Measurements from ENCODE around the gene LRP6. TPM values are rescaled to one million over a fixed set of nuclear protein-coding genes. Genes with fewer than 3 reads are reported as not detected.
"Not testable (repeated sequence)": the region's sequence is repeated elsewhere in the genome, so short reads cannot be mapped to it uniquely, and the experiment has no call there.

The LRP6 gene
- total RNA-seq, 1 donor from 2014 or later, result 70.0 TPM

DNA sequence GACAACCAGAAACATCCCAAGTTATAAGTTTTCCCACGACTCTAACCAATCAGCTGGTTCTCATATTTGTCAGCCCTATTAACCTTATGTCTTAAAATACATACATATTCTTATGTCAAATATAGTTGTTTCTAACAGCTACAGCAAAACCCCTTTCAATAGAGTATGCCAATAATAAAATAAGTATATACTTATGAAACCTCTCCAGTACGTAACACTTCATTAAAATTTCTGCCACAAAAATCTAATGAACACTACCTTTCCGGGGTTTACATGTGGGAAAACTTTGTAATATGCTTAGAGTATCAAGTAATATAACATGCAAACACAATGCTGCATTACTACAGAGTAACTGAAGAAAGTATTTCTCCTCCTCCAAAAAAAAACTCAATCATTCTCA, 1.8 kb downstream of the LRP6 start:
- H3K9me3 ChIP-seq, result no peaks in the 10 kb centered on the region
- H3K27ac ChIP-seq, result peak overlapping the region in 1 of 2 donors; percentile 99
- H3K27me3 ChIP-seq, result no peaks in the 10 kb centered on the region
- H3K36me3 ChIP-seq, result no peaks in the 10 kb centered on the region
- peak overlapping the region; percentile 63 to 87 for H3K4me3 ChIP-seq
- no peak for TF ChIP-seq CTCF (IDR thresholded peaks at IDR 0.05)
- H3K4me1 ChIP-seq, result peaks cover 0 to 4% of the 10 kb centered on the region in 2 donors
- DNase-seq (ENCODE audit: low spot score in 2 of 2), result no peak
- intact Hi-C loops (cut with DNase I), result loop anchor here (5.0 kb wide), 5 partner anchors 67 to 452 kb away; partner anchors contain the start of genes CDKN1B, CREBL2 and DUSP16

DNA sequence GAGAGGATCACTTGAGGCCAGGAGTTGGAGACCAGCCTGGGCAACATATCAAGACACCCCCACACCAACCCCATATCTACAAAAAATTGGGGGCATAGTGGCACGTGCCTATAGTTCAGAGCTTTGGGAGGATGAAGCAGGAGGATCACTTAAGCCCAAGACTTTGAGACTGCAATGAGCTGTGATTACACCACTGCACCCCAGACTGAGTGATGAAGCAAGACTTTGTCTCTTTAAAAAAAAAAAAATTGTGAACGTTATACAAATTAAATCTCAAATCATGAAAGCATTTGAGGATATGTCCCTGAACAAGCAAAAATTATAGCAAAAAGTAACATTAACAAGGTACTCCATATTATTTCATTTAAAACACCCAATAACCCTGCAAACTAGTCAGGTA, 2.9 kb downstream of the LRP6 start:
- Histone ChIP-seq H3K27me3 (no peaks in the 10 kb centered on the region), H3K27ac (no peak overlapping the region), H3K36me3 (no peaks in the 10 kb centered on the region), H3K4me1 (peaks cover 0 to 4% of the 10 kb centered on the region in 2 donors), H3K9me3 (no peaks in the 10 kb centered on the region), H3K4me3 (peak overlapping the region in 1 of 2 donors; percentile 87)
- no peak for DNase-seq (ENCODE audit: low spot score in 2 of 2)
- TF ChIP-seq CTCF (IDR thresholded peaks at IDR 0.05), result no peak
- intact Hi-C loops (cut with DNase I), result no loop called here

- DNase-seq (ENCODE audit: low spot score in 2 of 2); H3K9me3 ChIP-seq; intact Hi-C loops (cut with DNase I); H3K4me3 ChIP-seq; H3K36me3 ChIP-seq; H3K4me1 ChIP-seq; H3K27me3 ChIP-seq; H3K27ac ChIP-seq: not testable (repeated sequence)
Observed at GRCh38 chr12:12256291-12256757, 10.5 kb downstream of the LRP6 start.

- Histone ChIP-seq H3K4me3 (no peak overlapping the region), H3K27ac (no peak overlapping the region), H3K27me3 (no peaks in the 10 kb centered on the region), H3K9me3 (no peaks in the 10 kb centered on the region), H3K4me1 (peaks cover 0 to 8% of the 10 kb centered on the region in 2 donors), H3K36me3 (no peaks in the 10 kb centered on the region)
- no peak for TF ChIP-seq CTCF (IDR thresholded peaks at IDR 0.05)
- DNase-seq (ENCODE audit: low spot score in 2 of 2), result no peak
- intact Hi-C loops (cut with DNase I), result no loop called here
Observed at GRCh38 chr12:12254553-12254952, 12.3 kb downstream of the LRP6 start.

GRCh38 chr12:12249216-12250050, 17.4 kb downstream of the LRP6 start:
- no peak for DNase-seq (ENCODE audit: low spot score in 2 of 2)
- Histone ChIP-seq H3K36me3 (no peaks in the 10 kb centered on the region), H3K4me3 (no peak overlapping the region), H3K9me3 (no peaks in the 10 kb centered on the region), H3K4me1 (no peaks in the 10 kb centered on the region), H3K27ac (no peak overlapping the region), H3K27me3 (no peaks in the 10 kb centered on the region)
- intact Hi-C loops (cut with DNase I), result no loop called here
- no peak for TF ChIP-seq CTCF (IDR thresholded peaks at IDR 0.05)

DNA sequence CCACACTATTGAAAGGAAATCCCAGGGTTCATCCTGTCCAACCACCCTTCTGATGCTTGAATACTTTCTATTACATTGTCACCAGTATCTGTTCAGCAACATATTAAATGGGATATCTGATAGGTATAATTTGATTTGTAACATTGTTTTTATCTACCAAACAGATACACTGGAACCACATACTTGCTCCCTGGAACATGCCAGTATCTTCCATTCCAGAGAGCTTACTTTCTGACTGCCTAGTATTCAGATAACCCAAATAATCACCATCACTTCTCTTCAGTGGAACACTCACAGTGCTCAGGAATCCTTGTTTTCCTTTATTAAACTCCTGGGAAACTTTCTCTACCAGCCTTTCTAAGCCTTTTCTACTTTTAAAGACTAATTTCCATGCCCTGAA, 19.3 kb downstream of the LRP6 start:
- no peak overlapping the region for H3K4me3 ChIP-seq
- no peaks in the 10 kb centered on the region for H3K27me3 ChIP-seq
- DNase-seq (ENCODE audit: low spot score in 2 of 2), result no peak
- intact Hi-C loops (cut with DNase I), result no loop called here
- no peaks in the 10 kb centered on the region for H3K36me3 ChIP-seq
- no peak overlapping the region for H3K27ac ChIP-seq
- H3K4me1 ChIP-seq, result no peaks in the 10 kb centered on the region
- H3K9me3 ChIP-seq, result no peaks in the 10 kb centered on the region
- TF ChIP-seq CTCF (IDR thresholded peaks at IDR 0.05), result no peak

All from ascending aorta (tissue), 2 donors.